GM19467 (cell line): ENCODE results near the gene CHCHD6.
A peak's percentile ranks its signal among the peaks of the same experiment; 100 is the strongest.

Experiments used
- ATAC-seq: cut with Tn5 transposase; IDR thresholded peaks from one replicate; pipeline ENCODE4 v1.9.1; 2021; ENCODE audit warnings: mild to moderate bottlenecking, moderate library complexity; ENCODE audit not compliant: unreplicated experiment

CHCHD6 gene

DNA sequence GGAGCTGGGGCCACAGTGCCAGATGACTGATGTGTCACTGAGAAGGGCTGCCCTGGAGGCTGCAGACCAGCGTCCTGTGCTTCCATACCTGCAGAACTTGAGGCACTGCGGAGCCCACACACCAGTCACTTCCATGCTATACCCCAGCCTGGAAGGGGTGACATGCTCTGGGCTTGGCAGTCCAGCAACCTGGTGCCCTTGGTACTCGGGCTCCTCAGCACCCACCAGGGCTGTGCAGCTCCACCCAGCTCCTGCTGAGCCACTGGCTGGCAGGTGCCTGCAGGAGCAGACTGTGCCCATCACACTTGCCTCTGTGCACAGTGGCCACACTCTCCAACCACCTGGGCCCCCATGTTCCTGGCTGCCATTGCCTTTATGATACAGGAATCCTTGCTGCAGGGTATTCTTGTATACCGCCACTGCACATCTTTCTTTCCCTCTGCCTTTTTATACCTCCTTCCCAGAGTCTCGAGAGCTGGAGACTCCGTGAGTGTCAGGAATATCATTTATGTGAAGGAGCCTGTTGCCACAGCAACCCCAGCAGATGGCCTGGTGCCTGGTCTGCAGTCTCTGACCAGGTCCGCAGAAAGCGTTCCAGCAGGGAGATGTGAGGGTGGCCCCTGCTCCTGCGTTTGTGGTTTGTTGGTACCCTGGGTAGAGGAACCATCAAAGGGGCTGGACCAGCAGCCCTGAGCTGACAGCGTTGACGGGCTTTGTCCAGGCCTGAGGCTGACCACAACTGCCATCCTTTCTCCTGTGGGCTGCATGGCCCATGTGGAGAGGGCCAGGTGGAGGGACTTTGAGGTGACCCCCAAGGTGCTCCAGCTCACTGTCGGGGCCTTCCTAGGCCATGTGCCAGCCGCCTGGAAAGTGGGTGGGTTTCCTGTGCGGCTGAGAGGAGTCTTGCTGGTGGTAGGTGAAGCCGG lies 185.5 kb downstream of the CHCHD6 start:
- no peak for ATAC-seq

- no peak for ATAC-seq
Observed at GRCh38 chr3:126891141-126891540, 187.1 kb downstream of the CHCHD6 start.

DNA sequence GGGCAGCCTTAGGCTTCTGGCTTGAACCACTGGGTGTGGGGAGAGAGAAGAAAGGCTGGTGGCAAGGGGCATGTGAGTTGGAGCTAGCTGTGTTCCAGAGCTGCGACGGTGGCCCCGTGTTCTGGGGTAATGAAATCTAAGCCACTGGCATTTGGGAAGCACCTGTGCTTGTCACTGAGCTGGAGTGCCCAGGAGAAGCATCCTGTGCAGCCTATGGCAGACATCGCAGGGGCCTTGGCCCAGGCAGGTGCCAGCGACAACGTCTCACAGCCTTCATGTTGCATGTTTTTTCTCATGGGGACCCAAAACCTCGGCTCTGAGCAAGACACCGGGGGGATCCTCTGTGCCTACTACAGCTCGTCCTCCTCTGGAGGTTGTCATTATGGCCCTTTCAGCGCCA lies 187.8 kb downstream of the CHCHD6 start:
- ATAC-seq: no peak

DNA sequence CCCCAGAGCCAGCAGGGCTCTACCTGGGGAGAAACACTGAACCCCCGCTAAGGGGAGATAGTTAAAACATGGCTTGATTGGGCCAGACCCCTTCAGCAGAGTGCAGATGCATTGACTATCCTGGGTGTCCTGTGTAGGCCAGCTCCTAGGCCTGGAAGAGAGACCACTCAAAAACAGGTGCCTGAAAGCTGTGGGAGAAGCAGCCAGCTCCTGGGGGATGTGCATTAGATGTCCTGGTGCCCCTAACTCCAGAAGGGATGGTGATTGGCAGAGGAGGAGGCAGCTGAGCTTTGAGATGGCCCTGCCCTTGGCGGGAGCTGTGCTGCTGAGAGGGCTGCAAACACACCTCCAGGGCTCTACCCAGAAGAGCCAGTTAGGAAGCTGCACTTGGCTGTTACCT lies 189.6 kb downstream of the CHCHD6 start:
- ATAC-seq: no peak

- no peak for ATAC-seq
Observed at GRCh38 chr3:126894475-126894874, 190.4 kb downstream of the CHCHD6 start.

GRCh38 chr3:126895178-126896066 lies 191.4 kb downstream of the CHCHD6 start:
- ATAC-seq: no peak

- ATAC-seq: no peak
Observed at GRCh38 chr3:126896067-126896441, 192.0 kb downstream of the CHCHD6 start.

DNA sequence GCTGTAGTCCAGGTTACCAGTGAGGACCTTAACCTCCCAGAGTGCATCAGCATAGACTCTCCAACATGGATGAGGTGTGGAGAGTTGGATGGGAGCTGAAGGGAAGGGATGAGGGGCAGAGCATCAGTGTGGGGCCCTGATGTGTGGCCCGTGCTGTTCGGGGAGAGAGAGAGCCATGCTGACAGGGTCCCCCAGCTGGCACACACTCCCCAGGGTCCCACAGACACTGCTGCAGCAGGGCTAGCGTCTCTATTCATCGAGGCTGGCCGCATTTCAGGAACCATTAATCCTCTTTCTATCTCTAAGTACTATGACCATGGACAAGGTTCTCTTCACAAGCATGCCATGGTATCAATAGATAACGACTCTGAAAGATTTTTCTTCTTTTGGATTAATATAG lies 192.9 kb downstream of the CHCHD6 start:
- ATAC-seq: no peak

- ATAC-seq: no peak
Observed at GRCh38 chr3:126897943-126898342, 193.9 kb downstream of the CHCHD6 start.

DNA sequence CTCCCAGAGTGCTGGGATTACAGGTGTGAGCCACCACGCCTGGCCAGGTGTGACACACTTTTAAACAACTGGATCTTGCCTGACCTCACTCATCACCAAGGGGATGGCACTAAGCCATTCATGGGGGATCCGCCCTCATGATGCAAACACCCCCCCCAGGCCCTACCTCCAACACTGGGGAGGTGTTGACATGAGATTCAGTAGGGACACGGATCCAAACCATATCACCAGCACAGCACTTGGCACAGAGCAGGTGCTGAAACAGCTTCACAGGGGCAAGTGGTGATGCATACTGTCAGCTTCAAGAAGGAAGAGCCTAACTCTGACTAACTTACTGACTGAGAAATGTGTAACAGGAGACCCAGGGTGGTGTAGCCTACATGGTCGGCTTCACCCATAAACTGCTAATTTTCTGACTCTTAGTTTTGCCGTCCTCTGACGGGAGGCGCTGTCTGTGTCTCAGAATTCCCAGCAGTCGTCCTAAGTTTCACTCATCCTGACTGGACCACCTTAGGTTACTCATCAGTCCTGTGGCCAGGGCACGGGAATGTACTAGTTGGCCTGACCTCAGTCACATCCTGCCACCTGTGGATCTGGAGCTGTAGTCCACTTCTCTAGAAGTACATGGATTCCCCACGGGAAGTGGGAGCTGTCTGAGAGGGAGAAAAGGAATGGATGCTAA lies 197.0 kb downstream of the CHCHD6 start:
- ATAC-seq: no peak

GRCh38 chr3:126901631-126902030 lies 197.6 kb downstream of the CHCHD6 start:
- no peak for ATAC-seq

GRCh38 chr3:126903521-126903920 lies 199.5 kb downstream of the CHCHD6 start:
- no peak for ATAC-seq

- no peak for ATAC-seq
Observed at GRCh38 chr3:126907557-126907956, 203.5 kb downstream of the CHCHD6 start.

DNA sequence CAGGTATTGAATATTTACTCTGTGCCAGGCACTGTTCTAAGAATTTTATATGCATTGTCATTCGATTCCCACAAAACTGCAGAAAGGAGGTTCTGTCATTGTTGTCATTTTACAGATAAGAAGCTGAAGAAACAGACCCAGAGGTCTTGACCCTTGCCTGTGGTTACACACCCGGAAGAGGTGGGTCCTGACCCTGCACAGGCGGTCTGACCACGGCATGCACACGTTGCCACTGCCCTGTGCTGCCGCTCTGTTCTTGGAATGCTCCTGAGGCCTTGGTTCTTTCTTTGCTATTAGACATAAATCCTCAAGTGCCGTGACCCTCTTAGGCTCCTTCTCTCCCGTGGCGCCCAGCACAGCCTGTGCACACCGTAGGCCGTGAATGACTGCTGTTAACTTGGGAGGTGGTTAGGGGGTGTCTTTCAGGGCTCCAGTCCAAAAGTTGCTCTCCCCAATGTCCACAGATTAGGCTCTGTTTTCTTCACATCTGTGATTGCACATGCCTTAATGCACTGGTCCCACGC lies 204.8 kb downstream of the CHCHD6 start:
- no peak for ATAC-seq

GRCh38 chr3:126910231-126910630 lies 206.2 kb downstream of the CHCHD6 start:
- no peak for ATAC-seq

DNA sequence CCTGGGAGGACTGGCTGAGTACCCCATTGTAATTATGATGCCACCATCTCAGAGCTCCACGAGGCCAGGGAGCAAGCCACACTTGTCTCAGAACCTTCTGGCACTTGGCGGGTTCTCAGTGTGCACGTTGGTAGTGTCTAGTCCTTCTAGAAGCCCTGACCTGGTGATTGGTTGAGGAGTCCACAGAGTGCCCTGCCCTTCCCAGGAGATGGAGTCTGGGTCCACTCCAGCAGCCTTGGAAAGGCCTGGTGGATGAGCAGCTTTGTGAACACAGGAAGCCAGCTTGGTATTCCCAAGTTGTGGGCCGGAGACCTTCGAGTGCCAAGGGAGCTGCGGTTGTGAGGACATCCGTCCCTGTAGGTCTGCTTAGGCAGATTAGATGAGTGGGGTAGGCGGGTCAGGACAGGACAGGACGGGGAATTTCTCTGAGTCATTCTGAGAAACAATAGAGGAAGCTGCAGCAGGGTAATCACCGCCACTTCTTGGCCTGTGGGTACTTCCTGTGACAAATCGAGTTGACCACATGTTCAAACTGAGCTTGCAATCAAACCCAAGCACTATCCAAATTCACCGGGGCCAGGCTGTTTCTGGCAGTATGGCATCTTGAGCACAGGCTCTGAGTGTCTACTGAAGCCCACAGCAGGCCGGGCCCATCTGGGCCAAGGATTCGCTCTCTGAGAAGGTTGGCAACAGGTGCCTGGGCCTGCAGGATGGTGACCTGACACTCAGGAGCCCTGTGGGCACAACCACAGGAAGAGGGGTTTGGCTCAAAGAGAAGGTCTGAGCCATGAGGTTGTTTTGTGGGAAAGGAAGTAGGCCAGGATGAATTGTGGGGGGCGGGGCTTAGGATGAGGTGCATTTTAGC lies 207.4 kb downstream of the CHCHD6 start:
- peak; percentile 93 for ATAC-seq

- ATAC-seq: no peak
Observed at GRCh38 chr3:126912027-126912422, 208.0 kb downstream of the CHCHD6 start.

GRCh38 chr3:126912491-126913195 lies 208.6 kb downstream of the CHCHD6 start:
- ATAC-seq: no peak

- no peak for ATAC-seq
Observed at GRCh38 chr3:126913524-126913923, 209.5 kb downstream of the CHCHD6 start.
